Prostate gland (tissue), 2 donors: ENCODE data around the gene JAM2. TPM values are rescaled to one million over a fixed set of nuclear protein-coding genes. Genes with fewer than 3 reads are reported as not detected.

Source experiments
- DNase-seq: peaks from one replicate; pipeline ENCODE4 v3.0.0-alpha.2; 2019; ENCODE audit warnings: low spot score
- H3K27ac ChIP-seq, 2 donors: fragments of 200-600 bp; sonication (generic); 2 replicates each; pipeline ENCODE4 v1.5.1; 2017 to 2019
- H3K27me3 ChIP-seq: fragments of 200-600 bp; sonication (generic); replicated peaks from 2 replicates; pipeline ENCODE4 v1.5.1; 2019; ENCODE audit not compliant: insufficient read depth
- H3K36me3 ChIP-seq, 2 donors: fragments of 200-600 bp; sonication (generic); 1 replicate in 1 of 2; 2 replicates in 1 of 2; pipeline versions ENCODE4 v1.5.1 to v1.8.1; 2017 to 2019
- H3K4me1 ChIP-seq: fragments of 200-600 bp; sonication (generic); replicated peaks from 2 replicates; pipeline ENCODE4 v1.5.1; 2019
- H3K4me3 ChIP-seq, 2 donors: fragments of 200-600 bp; sonication (generic); 2 replicates each; pipeline ENCODE4 v1.5.1; 2017 to 2019
- H3K9me3 ChIP-seq: fragments of 200-600 bp; sonication (generic); 2 replicates; pipeline ENCODE4 v1.5.1; 2017
- CTCF ChIP-seq, 4 experiments: fragments of 200-600 bp in 2 of 4; fragments of 450-650 bp in 2 of 4; sonication (generic) in 2 of 4; IDR thresholded peaks; 1 replicate in 3 of 4; 2 replicates in 1 of 4; pipeline ENCODE4 v1.5.1; 2016 to 2019; ENCODE audit warnings: antibody characterized with exemption in 4 of 4, mild to moderate bottlenecking in 2 of 4, moderate library complexity in 2 of 4
- POLR2A ChIP-seq: fragments of 450-650 bp; IDR thresholded peaks from one replicate; pipeline ENCODE4 v1.6.1; 2016; ENCODE audit warnings: antibody characterized with exemption, mild to moderate bottlenecking
- POLR2AphosphoS5 ChIP-seq: sonication (generic); formaldehyde crosslinking; IDR thresholded peaks from one replicate; pipeline ENCODE4 v1.6.1; 2017; ENCODE audit warnings: antibody characterized with exemption
- WGBS: methylation state at CpG from one replicate; pipeline ENCODE4 v1.1.5; 2018; 5-methylcytosine and 5-hydroxymethylcytosine counted together
- intact Hi-C: fragments of 100-400 bp; cut with DNase I; formaldehyde crosslinking; loops from one replicate; pipeline ENCODE4 v1.14.2; 2022
- total RNA-seq, 2 donors: library from RNA; depleted of rRNA; stranded (reverse); fragments of >200 nt; gene quantifications; one replicate each; pipeline ENCODE4 v1.1.0, GENCODE V29; 2016

JAM2 gene
- total RNA-seq, 2 donors from 2014 or later = 8.2 to 66.6 TPM

GRCh38 chr21:25737421-25737820 lies 98.4 kb downstream of the JAM2 start:
- no peaks in the 10 kb centered on the region for H3K27me3 ChIP-seq
- WGBS = 62% methylated on average over 1 of the region's 1 CpG
- no peaks in the 10 kb centered on the region for H3K36me3 ChIP-seq
- no peaks in the 10 kb centered on the region for H3K9me3 ChIP-seq
- H3K27ac ChIP-seq = no peak overlapping the region
- no peaks in the 10 kb centered on the region for H3K4me1 ChIP-seq
- DNase-seq = no peak
- intact Hi-C loops = loop anchor here (10.0 kb wide), 1 partner anchor 437 kb away; the partner anchor contains the start of gene APP
- TF ChIP-seq POLR2AphosphoS5 = no peak
- no peak for TF ChIP-seq CTCF (IDR thresholded peaks at IDR 0.05)
- TF ChIP-seq POLR2A = no peak
- no peak overlapping the region for H3K4me3 ChIP-seq

GRCh38 chr21:25742900-25743299 lies 103.8 kb downstream of the JAM2 start:
- H3K9me3 ChIP-seq = no peaks in the 10 kb centered on the region
- H3K4me3 ChIP-seq = no peak overlapping the region
- WGBS = 87% methylated on average over 3 of the region's 3 CpGs
- no peak overlapping the region for H3K27ac ChIP-seq
- DNase-seq = no peak
- no peaks in the 10 kb centered on the region for H3K4me1 ChIP-seq
- no peaks in the 10 kb centered on the region for H3K36me3 ChIP-seq
- TF ChIP-seq CTCF (IDR thresholded peaks at IDR 0.05) (no peak), POLR2A (no peak)
- H3K27me3 ChIP-seq = no peaks in the 10 kb centered on the region
- intact Hi-C loops = no loop called here

- no peak overlapping the region for H3K27ac ChIP-seq
- no peak for DNase-seq
- H3K9me3 ChIP-seq = no peaks in the 10 kb centered on the region
- H3K4me3 ChIP-seq = no peak overlapping the region
- no peaks in the 10 kb centered on the region for H3K4me1 ChIP-seq
- WGBS = 94% methylated on average over 2 of the region's 2 CpGs
- no peaks in the 10 kb centered on the region for H3K27me3 ChIP-seq
- no peaks in the 10 kb centered on the region for H3K36me3 ChIP-seq
- no peak for TF ChIP-seq POLR2AphosphoS5
- TF ChIP-seq CTCF (IDR thresholded peaks at IDR 0.05) = no peak
- no peak for TF ChIP-seq POLR2A
- intact Hi-C loops = no loop called here
These were observed 105.8 kb downstream of the JAM2 start for GRCh38 chr21:25744854-25745253.

GRCh38 chr21:25750085-25750484 lies 111.0 kb downstream of the JAM2 start:
- Histone ChIP-seq H3K27me3 (no peaks in the 10 kb centered on the region), H3K36me3 (no peaks in the 10 kb centered on the region), H3K27ac (no peak overlapping the region), H3K9me3 (no peaks in the 10 kb centered on the region), H3K4me1 (no peaks in the 10 kb centered on the region), H3K4me3 (no peak overlapping the region)
- WGBS = 92% methylated on average over 6 of the region's 6 CpGs
- intact Hi-C loops = no loop called here
- no peak for DNase-seq
- no peak for TF ChIP-seq POLR2AphosphoS5
- TF ChIP-seq CTCF (IDR thresholded peaks at IDR 0.05) = no peak
- TF ChIP-seq POLR2A = no peak

GRCh38 chr21:25752416-25752815 lies 113.4 kb downstream of the JAM2 start:
- H3K9me3 ChIP-seq = no peaks in the 10 kb centered on the region
- intact Hi-C loops = no loop called here
- DNase-seq = no peak
- 96% methylated on average over 1 of the region's 1 CpG for WGBS
- no peak overlapping the region for H3K4me3 ChIP-seq
- no peak overlapping the region for H3K27ac ChIP-seq
- H3K27me3 ChIP-seq = no peaks in the 10 kb centered on the region
- no peak for TF ChIP-seq CTCF (IDR thresholded peaks at IDR 0.05)
- no peak for TF ChIP-seq POLR2AphosphoS5
- no peak for TF ChIP-seq POLR2A
- no peaks in the 10 kb centered on the region for H3K36me3 ChIP-seq
- no peaks in the 10 kb centered on the region for H3K4me1 ChIP-seq
